Calu3 (cell line): Measurements from ENCODE around the gene LZTR1. TPM values are rescaled to one million over a fixed set of nuclear protein-coding genes. Genes with fewer than 3 reads are reported as not detected.

Source experiments
- BruUV-seq: library from RNA; stranded (reverse); fragments of 400-500 nt; replicated peaks from 2 replicates; lab custom pipeline; 2021; lab: Mats Ljungman, UMichigan
- CTCF ChIA-PET: fragments of 300-600 bp; sonication (Branson Sonifier 250); formaldehyde crosslinking; loops from one replicate; lab custom pipeline; 2022; ENCODE audit warnings: antibody characterized with exemption; lab: Charles Lee
- DNase-seq: peaks from one replicate; pipeline ENCODE4 v3.0.0; 2022
- H3K27ac Mint-ChIP-seq: one replicate; pipeline ENCODE4 v1.8.0; 2022; ENCODE audit warnings: mixed read lengths; ENCODE audit not compliant: unreplicated experiment
- H3K27me3 Mint-ChIP-seq: one replicate; pipeline ENCODE4 v1.8.0; 2022; ENCODE audit warnings: mixed read lengths; ENCODE audit not compliant: unreplicated experiment
- H3K36me3 Mint-ChIP-seq: one replicate; pipeline ENCODE4 v1.8.0; 2022; ENCODE audit warnings: mild to moderate bottlenecking, moderate library complexity, mixed read lengths; ENCODE audit not compliant: insufficient read depth, unreplicated experiment
- H3K4me1 Mint-ChIP-seq: one replicate; pipeline ENCODE4 v1.8.0; 2022; ENCODE audit warnings: mild to moderate bottlenecking, low read depth, mixed read lengths; ENCODE audit not compliant: unreplicated experiment
- H3K4me3 Mint-ChIP-seq: one replicate; pipeline ENCODE4 v1.8.0; 2022; ENCODE audit warnings: mild to moderate bottlenecking, low read depth, moderate library complexity, mixed read lengths; ENCODE audit not compliant: unreplicated experiment
- H3K9me3 Mint-ChIP-seq: one replicate; pipeline ENCODE4 v1.8.0; 2022; ENCODE audit warnings: low read depth, mixed read lengths; ENCODE audit not compliant: unreplicated experiment
- intact Hi-C: fragments of 100-400 bp; cut with micrococcal nuclease; formaldehyde crosslinking; loops from one replicate; pipeline ENCODE4 v1.10.0; 2022; ENCODE audit not compliant: unreplicated experiment
- total RNA-seq: library from RNA; stranded (reverse); gene quantifications from 2 replicates; pipeline ENCODE4 v1.2.3, GENCODE V29; 2022
- TF ChIP-seq, protein P1 (sequence below): fragments of 200-600 bp; IDR thresholded peaks from one replicate; pipeline ENCODE4 v1.8.0; 2022; ENCODE audit warnings: antibody characterized with exemption; ENCODE audit not compliant: unreplicated experiment

The LZTR1 gene
- total RNA-seq, 1 experiment from 2014 or later = 55.4 TPM

DNA sequence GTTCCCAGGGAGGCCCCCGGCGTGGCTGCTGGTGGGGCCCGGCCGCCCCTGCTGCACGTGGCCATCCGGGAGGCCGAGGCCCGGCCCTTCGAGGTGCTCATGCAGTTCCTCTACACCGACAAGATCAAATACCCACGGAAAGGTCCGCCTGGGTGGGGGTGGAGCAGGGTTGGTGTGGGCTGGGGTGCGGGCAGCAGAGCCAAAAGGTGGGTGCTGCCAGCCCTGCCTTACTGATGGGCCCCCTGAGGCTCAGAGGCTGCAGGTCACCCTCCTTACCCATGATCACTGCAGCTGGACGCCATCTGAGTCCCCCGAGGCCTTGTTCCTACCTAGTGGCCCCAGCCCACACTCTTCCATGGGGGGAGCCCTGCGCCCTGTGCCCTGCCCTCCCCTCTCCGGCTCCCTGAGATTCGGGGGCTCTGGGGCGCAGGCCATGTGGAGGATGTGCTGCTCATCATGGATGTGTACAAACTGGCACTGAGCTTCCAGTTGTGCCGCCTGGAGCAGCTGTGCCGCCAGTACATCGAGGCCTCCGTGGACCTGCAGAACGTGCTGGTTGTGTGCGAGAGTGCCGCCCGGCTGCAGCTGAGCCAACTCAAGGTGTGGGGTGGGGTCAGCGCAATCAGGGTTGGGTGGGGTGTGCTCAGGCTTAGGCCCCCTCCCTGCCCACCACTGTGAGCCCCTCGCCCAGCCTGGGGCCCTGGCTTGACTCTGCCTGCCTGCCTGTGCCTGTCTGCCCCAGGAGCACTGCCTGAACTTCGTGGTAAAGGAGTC lies 12.2 kb downstream of the LZTR1 start:
- H3K4me1 Mint-ChIP-seq = no peaks in the 10 kb centered on the region
- DNase-seq = no peak
- no peak overlapping the region for H3K27ac Mint-ChIP-seq
- H3K9me3 Mint-ChIP-seq = no peaks in the 10 kb centered on the region
- CTCF ChIA-PET = no interaction called here
- peaks cover 54% of the 10 kb centered on the region for H3K36me3 Mint-ChIP-seq
- BruUV-seq = no TSS peak
- no peak overlapping the region for H3K4me3 Mint-ChIP-seq
- TF ChIP-seq, protein P1, sequence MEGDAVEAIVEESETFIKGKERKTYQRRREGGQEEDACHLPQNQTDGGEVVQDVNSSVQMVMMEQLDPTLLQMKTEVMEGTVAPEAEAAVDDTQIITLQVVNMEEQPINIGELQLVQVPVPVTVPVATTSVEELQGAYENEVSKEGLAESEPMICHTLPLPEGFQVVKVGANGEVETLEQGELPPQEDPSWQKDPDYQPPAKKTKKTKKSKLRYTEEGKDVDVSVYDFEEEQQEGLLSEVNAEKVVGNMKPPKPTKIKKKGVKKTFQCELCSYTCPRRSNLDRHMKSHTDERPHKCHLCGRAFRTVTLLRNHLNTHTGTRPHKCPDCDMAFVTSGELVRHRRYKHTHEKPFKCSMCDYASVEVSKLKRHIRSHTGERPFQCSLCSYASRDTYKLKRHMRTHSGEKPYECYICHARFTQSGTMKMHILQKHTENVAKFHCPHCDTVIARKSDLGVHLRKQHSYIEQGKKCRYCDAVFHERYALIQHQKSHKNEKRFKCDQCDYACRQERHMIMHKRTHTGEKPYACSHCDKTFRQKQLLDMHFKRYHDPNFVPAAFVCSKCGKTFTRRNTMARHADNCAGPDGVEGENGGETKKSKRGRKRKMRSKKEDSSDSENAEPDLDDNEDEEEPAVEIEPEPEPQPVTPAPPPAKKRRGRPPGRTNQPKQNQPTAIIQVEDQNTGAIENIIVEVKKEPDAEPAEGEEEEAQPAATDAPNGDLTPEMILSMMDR = no peak
- intact Hi-C loops = no loop called here
- no peaks in the 10 kb centered on the region for H3K27me3 Mint-ChIP-seq

DNA sequence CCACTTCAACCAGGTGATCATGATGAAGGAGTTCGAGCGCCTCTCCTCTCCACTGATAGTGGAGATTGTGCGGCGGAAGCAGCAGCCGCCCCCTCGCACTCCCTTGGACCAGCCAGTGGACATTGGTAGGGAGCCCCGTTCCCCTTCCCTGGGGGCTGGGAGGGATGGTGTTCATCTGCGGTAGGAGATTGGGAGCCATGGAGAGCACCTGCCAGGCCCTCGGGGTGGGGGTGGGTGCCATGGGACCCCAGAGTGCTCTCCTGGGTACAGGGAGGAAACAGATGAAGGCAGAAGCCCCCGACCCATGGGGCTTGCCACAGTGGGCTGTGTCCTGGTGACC lies 12.8 kb downstream of the LZTR1 start:
- intact Hi-C loops = no loop called here
- no peak for DNase-seq
- TF ChIP-seq, protein P1 = no peak
- BruUV-seq = no TSS peak
- Mint-ChIP-seq H3K9me3 (no peaks in the 10 kb centered on the region), H3K4me3 (no peak overlapping the region), H3K27me3 (no peaks in the 10 kb centered on the region), H3K4me1 (no peaks in the 10 kb centered on the region), H3K36me3 (peaks cover 59% of the 10 kb centered on the region), H3K27ac (no peak overlapping the region)
- CTCF ChIA-PET = no interaction called here

DNA sequence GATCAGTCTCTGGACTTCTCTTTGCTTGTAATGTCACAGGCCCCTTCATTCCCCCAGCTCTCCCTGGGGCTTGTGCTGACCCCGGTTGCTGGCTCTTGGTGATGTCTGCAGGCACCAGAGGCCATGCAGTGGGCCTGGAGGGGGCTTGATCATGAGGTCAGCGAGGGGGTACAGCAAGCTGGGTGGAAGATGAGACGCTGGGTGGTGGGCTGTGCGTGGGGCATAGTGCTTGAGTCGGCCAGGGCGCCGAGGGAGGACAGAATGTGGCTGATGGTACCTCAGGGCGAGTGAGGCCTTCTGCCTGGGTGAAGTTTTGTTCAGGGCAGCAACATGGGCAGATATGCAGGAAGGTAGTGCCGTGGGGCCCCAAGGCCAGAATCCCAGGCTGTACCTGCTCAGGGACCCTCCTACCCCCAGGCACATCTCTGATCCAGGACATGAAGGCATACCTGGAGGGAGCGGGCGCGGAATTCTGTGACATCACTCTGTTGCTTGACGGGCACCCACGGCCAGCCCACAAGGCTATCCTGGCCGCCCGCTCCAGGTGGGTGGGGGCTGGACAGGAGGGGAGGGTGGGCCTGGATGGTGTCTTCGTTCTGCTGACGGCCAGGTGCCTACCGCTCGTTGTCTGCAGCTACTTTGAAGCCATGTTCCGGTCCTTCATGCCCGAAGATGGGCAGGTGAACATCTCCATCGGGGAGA lies 13.4 kb downstream of the LZTR1 start:
- no peak overlapping the region for H3K4me3 Mint-ChIP-seq
- H3K27me3 Mint-ChIP-seq = no peaks in the 10 kb centered on the region
- H3K36me3 Mint-ChIP-seq = peaks cover 65% of the 10 kb centered on the region
- TF ChIP-seq, protein P1 = no peak
- no peaks in the 10 kb centered on the region for H3K4me1 Mint-ChIP-seq
- intact Hi-C loops = no loop called here
- no peaks in the 10 kb centered on the region for H3K9me3 Mint-ChIP-seq
- DNase-seq = no peak
- BruUV-seq = no TSS peak
- CTCF ChIA-PET = interaction anchor here (0.6 kb wide), 1 partner anchor 1071 kb away, joined by 5 read pairs; no protein-coding TSS in a partner anchor
- H3K27ac Mint-ChIP-seq = no peak overlapping the region

DNA sequence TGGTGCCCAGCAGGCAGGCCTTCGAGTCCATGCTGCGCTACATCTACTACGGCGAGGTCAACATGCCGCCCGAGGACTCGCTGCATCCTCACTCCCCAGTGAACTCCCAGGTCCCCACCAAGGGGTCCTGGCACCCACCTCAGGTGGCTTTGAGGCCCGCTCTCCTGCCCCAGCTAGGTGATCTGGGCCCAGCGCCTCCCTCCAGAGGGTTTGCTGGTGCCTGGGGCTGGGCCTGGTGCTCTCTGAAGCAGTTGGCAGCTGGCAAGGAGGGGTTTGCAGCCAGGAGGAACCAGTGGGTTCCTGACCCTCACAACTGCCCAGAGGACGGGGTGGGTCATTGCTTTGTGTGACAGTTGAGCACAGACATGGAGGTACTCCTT lies 13.9 kb downstream of the LZTR1 start:
- no peaks in the 10 kb centered on the region for H3K4me1 Mint-ChIP-seq
- H3K9me3 Mint-ChIP-seq = no peaks in the 10 kb centered on the region
- no peaks in the 10 kb centered on the region for H3K27me3 Mint-ChIP-seq
- DNase-seq = no peak
- CTCF ChIA-PET = no interaction called here
- intact Hi-C loops = no loop called here
- H3K36me3 Mint-ChIP-seq = peaks cover 65% of the 10 kb centered on the region
- no peak overlapping the region for H3K4me3 Mint-ChIP-seq
- no peak overlapping the region for H3K27ac Mint-ChIP-seq
- no TSS peak for BruUV-seq
- TF ChIP-seq, protein P1 = no peak
